Mucosa of stomach (tissue), 1 donor: ENCODE measurements around the gene NOTCH3.

Experiments used
- H3K27me3 ChIP-seq: one replicate; pipeline ENCODE4 v1.7.0; 2013; ENCODE audit warnings: mild to moderate bottlenecking, low read length; ENCODE audit not compliant: control insufficient read depth, insufficient read depth
- H3K36me3 ChIP-seq: one replicate; pipeline ENCODE4 v1.7.0; 2013; ENCODE audit warnings: low read length; ENCODE audit not compliant: control insufficient read depth, insufficient read depth
- H3K4me1 ChIP-seq: one replicate; pipeline ENCODE4 v1.7.0; 2013; ENCODE audit warnings: mild to moderate bottlenecking, low read length; ENCODE audit not compliant: control insufficient read depth, insufficient read depth
- H3K4me3 ChIP-seq: one replicate; pipeline ENCODE4 v1.7.0; 2013; ENCODE audit warnings: low read length
- H3K9ac ChIP-seq: one replicate; pipeline ENCODE4 v1.7.0; 2013; ENCODE audit warnings: mild to moderate bottlenecking, low read length, moderate library complexity
- H3K9me3 ChIP-seq: one replicate; pipeline ENCODE4 v1.7.0; 2013; ENCODE audit warnings: mild to moderate bottlenecking, low read length, moderate library complexity; ENCODE audit not compliant: control insufficient read depth
- donor health status: Pancreatic carcinoma.

The NOTCH3 gene

GRCh38 chr19:15244106-15244803, 43.5 kb upstream of the NOTCH3 start:
- H3K9ac ChIP-seq: no peak overlapping the region
- H3K4me3 ChIP-seq: no peak overlapping the region
- H3K27me3 ChIP-seq: no peaks in the 10 kb centered on the region
- H3K9me3 ChIP-seq: no peaks in the 10 kb centered on the region
- H3K4me1 ChIP-seq: peaks cover 25% of the 10 kb centered on the region
- H3K36me3 ChIP-seq: peaks cover 11% of the 10 kb centered on the region

- Histone ChIP-seq H3K4me1 (peaks cover 18% of the 10 kb centered on the region), H3K9ac (no peak overlapping the region), H3K27me3 (no peaks in the 10 kb centered on the region), H3K4me3 (no peak overlapping the region), H3K9me3 (no peaks in the 10 kb centered on the region), H3K36me3 (peaks cover 13% of the 10 kb centered on the region)
Observed at GRCh38 chr19:15243236-15243957, 42.6 kb upstream of the NOTCH3 start.

- H3K4me1 ChIP-seq: no peaks in the 10 kb centered on the region
- H3K9ac ChIP-seq: no peak overlapping the region
- no peak overlapping the region for H3K4me3 ChIP-seq
- H3K9me3 ChIP-seq: no peaks in the 10 kb centered on the region
- H3K36me3 ChIP-seq: peaks cover 20% of the 10 kb centered on the region
- H3K27me3 ChIP-seq: no peaks in the 10 kb centered on the region
Observed at GRCh38 chr19:15241259-15241910, 40.6 kb upstream of the NOTCH3 start.

GRCh38 chr19:15240515-15240914, 39.7 kb upstream of the NOTCH3 start:
- Histone ChIP-seq H3K9me3 (no peaks in the 10 kb centered on the region), H3K27me3 (no peaks in the 10 kb centered on the region), H3K9ac (no peak overlapping the region), H3K4me3 (no peak overlapping the region), H3K4me1 (no peaks in the 10 kb centered on the region), H3K36me3 (peaks cover 21% of the 10 kb centered on the region)

- H3K9ac ChIP-seq: no peak overlapping the region
- H3K4me1 ChIP-seq: no peaks in the 10 kb centered on the region
- H3K36me3 ChIP-seq: peaks cover 18% of the 10 kb centered on the region
- no peaks in the 10 kb centered on the region for H3K27me3 ChIP-seq
- H3K4me3 ChIP-seq: no peak overlapping the region
- no peaks in the 10 kb centered on the region for H3K9me3 ChIP-seq
Observed at GRCh38 chr19:15239337-15239949, 38.6 kb upstream of the NOTCH3 start.

- Histone ChIP-seq H3K4me3 (no peak overlapping the region), H3K4me1 (no peaks in the 10 kb centered on the region), H3K9me3 (no peaks in the 10 kb centered on the region), H3K27me3 (no peaks in the 10 kb centered on the region), H3K9ac (no peak overlapping the region), H3K36me3 (peaks cover 14% of the 10 kb centered on the region)
Observed at GRCh38 chr19:15238639-15239155, 37.9 kb upstream of the NOTCH3 start.

- Histone ChIP-seq H3K4me1 (no peaks in the 10 kb centered on the region), H3K4me3 (no peak overlapping the region), H3K9me3 (no peaks in the 10 kb centered on the region), H3K27me3 (peaks cover 5% of the 10 kb centered on the region), H3K9ac (no peak overlapping the region), H3K36me3 (peaks cover 11% of the 10 kb centered on the region)
Observed at GRCh38 chr19:15237759-15238638, 37.2 kb upstream of the NOTCH3 start.

GRCh38 chr19:15236886-15237285, 36.1 kb upstream of the NOTCH3 start:
- Histone ChIP-seq H3K9me3 (no peaks in the 10 kb centered on the region), H3K27me3 (peaks cover 11% of the 10 kb centered on the region), H3K4me1 (no peaks in the 10 kb centered on the region), H3K9ac (no peak overlapping the region), H3K36me3 (peaks cover 11% of the 10 kb centered on the region), H3K4me3 (no peak overlapping the region)

- Histone ChIP-seq H3K4me1 (no peaks in the 10 kb centered on the region), H3K36me3 (peaks cover 11% of the 10 kb centered on the region), H3K4me3 (no peak overlapping the region), H3K27me3 (peaks cover 22% of the 10 kb centered on the region), H3K9me3 (no peaks in the 10 kb centered on the region), H3K9ac (no peak overlapping the region)
Observed at GRCh38 chr19:15235781-15236180, 35.0 kb upstream of the NOTCH3 start.

GRCh38 chr19:15234431-15235130, 33.8 kb upstream of the NOTCH3 start:
- Histone ChIP-seq H3K4me1 (no peaks in the 10 kb centered on the region), H3K36me3 (peaks cover 11% of the 10 kb centered on the region), H3K27me3 (peaks cover 22% of the 10 kb centered on the region), H3K9ac (no peak overlapping the region), H3K9me3 (no peaks in the 10 kb centered on the region), H3K4me3 (no peak overlapping the region)

GRCh38 chr19:15231271-15231670, 30.5 kb upstream of the NOTCH3 start:
- Histone ChIP-seq H3K4me3 (no peak overlapping the region), H3K27me3 (peaks cover 22% of the 10 kb centered on the region), H3K4me1 (no peaks in the 10 kb centered on the region)

More at GRCh38 chr19:15231271-15231670, 30.5 kb upstream of the NOTCH3 start:
- Histone ChIP-seq H3K9me3 (no peaks in the 10 kb centered on the region), H3K36me3 (no peaks in the 10 kb centered on the region), H3K9ac (no peak overlapping the region)
